Kidney capillary endothelial cell (primary cell): ENCODE measurements around the gene WDR36.

Source experiments
- DNase-seq: peaks from one replicate; pipeline ENCODE4 v3.0.0-alpha.2; 2018; ENCODE audit warnings: low spot score

WDR36 gene

DNA sequence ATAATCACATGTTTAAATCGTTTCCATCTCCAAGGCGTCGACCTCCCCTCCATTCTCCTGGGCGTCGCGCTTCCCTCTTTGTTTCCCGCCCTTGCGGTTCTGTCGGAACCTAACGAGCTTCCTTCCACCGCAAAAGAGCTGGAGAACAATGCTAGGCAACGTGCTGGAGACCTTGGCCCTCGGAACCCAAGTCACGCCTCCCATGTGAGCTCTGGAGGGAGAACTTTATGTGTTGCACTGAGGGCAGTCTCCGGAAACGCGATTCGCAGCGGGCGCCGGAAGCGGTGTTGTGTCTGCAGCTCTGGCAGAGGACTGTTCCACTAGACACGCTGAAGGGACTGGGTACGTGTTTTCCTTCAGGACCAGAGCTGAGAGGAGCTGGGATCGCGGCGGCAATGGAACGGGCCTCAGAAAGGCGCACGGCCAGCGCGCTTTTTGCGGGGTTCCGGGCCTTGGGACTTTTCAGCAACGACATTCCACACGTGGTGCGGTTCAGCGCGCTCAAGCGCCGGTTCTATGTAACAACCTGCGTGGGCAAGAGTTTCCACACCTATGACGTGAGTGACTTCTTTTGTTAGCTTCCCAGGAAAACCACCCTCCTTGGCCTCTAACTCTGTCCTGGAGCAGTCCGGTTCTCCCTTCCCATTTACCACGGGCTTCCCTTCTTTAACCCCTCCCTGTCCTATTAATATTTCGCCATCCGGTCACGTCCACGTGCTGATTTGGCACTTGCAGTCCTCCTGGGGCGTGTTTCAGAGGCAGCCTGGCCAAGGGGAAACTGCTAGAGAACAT, at the start of gene WDR36:
Gene WDR36 (plus strand): TSS at position 287 of the 792 bp plus-strand sequence. CDS start 109 bp downstream, at position 396.
- peak; percentile 85 for DNase-seq

GRCh38 chr5:111043712-111044506, 48.2 kb upstream of the WDR36 start:
- DNase-seq: no peak

DNA sequence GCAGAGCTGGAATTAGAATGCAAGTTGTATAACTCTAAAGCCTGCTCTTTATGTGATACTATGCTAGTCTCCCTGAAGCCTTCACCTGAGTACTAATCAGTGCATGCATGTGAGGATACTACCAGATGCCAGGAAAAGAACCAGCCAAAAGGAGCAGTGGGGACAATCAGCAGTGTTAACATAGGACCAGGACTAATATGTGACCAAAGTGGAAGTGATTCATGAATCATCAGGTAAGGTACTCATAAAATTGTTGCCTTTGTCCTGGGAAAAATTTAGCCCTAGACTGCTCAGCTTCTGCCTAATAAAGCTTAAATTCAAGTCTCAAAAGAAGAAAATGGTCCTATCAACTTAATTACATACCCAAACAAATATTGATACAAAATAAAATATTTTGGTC, 34.1 kb upstream of the WDR36 start:
- DNase-seq: no peak

- no peak for DNase-seq
Measured at GRCh38 chr5:111060169-111060568, 32.0 kb upstream of the WDR36 start.

- DNase-seq: no peak
Measured at GRCh38 chr5:111061618-111062017, 30.5 kb upstream of the WDR36 start.

DNA sequence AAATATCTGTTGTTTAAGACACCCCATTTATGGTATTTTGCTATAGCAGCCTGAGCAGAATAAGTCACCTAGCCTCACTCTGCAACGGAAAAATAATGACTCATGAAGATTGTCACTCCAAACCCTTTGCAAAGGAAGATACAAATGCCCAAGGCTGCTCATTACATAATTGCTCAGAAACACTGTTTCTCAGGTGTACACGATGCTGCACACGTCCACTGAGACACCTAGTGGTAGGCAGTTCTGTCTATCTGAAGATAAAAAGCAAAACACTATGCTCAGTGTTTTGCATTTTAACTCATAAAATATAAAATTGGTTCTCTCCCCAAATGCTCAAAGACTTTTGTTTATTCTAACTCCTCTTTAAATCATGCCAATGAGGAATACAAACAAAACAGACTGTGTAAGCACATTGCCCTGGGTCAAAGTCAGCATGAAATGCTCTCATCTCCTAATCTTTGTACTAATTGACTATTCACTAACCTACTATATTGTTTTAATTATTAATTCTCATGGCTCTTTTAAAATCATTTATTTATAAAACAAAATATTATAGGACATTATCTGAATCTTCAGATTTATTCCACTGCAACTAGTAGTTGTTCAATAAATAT, 28.3 kb upstream of the WDR36 start:
- DNase-seq: no peak

DNA sequence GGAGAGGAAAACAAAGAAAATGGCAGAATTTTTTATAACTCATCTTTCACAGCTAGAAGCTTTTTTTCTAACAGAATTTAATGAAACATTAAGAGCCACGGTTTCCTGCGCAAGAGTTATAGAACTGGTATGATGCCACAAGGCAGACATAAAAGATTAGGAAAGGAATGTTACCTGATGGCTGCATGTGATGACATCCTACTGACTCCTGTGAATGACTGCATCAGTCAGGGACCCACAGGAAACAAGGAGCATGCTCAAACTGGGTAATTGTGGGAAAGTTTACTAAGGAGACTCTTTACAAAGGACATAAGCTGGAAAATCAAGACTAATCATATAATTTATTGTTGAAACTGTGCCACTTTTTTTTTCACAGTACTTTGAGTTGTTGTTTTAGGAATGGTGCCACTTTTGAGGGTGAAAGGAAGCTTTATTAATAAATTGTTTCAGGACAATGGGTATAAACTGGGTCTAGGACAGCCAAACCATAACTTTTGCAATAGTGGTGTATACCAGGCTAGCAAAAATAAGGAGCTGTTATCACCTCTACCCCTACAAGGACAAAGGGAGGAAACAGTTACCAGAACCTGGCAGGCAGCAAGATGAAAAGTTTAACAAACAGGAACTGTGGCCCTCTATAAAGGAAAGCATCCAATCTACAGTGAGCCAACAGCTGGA, 25.7 kb upstream of the WDR36 start:
- DNase-seq: no peak

DNA sequence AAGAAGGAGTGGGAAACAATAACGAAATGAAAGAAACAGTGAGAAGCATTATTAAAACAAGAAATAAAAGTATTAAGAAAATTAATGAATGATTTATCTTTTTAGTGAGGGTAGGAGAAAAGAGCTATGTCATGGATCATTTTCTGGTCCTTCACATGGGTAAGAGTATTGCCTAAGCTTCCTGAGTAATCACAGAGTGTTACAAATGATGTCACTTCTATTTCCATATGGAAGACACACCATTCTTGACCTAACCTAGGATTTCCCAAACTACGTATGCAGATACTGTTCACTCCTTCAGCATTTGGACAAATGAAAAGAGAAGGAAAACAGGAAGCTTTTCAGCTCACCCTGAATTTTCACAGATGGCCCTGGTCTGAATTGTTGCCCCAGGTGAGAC, 23.9 kb upstream of the WDR36 start:
- DNase-seq: no peak

GRCh38 chr5:111069839-111070238, 22.3 kb upstream of the WDR36 start:
- no peak for DNase-seq

- DNase-seq: no peak
Measured at GRCh38 chr5:111070272-111071134, 21.6 kb upstream of the WDR36 start.

DNA sequence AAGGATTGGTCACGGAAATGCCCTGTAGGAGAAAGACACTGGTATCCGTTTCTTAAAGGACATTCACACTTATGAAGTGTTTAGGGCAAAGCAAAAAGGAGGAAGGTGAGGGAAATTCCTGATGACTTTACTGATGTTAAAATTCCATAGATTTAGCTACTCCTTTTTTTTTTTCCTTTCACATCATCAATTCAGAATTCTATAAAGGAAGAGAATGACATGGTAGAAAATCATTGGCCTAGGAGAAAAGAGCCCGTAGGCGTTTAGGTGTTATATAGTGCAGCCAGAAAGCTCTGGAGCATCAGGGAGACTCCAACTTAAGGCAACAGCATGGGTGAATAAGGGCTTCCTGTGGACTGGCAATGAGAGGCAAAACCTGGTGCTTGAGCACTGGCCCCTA, 20.7 kb upstream of the WDR36 start, which contains the start of gene TSLP:
Gene TSLP (plus strand): TSS at position 301 of the 400 bp plus-strand sequence. CDS start 178 bp downstream, outside the sequence.
- no peak for DNase-seq

GRCh38 chr5:111072949-111073682, 19.0 kb upstream of the WDR36 start:
- no peak for DNase-seq

DNA sequence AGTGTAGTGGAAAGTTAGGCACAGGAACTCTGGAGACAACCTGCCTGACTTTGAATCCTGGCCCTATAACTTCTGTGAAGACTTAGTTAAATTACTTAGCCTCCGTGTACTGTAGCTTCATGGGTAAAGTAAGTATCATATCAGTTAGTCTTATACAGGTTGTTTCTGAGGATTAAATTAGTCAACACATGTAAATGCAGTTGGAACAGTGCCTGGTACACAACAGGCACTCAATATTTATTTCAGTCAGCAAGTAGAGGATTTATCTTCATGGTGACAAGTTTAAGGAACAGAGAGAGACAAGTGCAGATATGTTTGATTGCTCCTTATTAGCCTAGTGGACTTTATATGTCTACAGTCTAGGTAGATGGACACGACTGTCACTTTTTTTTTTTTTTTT, 17.9 kb upstream of the WDR36 start:
- DNase-seq: no peak

GRCh38 chr5:111075520-111075919, 16.6 kb upstream of the WDR36 start:
- no peak for DNase-seq

GRCh38 chr5:111076091-111076490, 16.1 kb upstream of the WDR36 start:
- DNase-seq: no peak

DNA sequence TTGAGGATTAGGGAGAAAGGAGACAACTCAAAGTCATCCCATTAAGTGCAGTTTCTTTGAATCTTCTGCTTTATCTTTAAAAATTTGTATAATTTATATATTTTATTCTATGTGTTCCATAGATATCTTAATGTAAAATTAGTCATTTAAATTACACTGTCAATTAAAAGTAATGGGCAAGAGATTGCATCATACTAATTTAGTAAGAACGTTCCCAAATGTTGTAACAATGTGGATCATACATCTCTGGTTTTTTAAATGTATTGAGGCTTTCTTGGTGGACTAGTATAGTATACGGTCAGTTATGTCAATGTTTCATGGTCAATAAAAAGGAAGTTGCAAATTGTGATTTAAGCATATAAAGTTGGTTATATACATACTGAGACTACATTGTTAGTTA, 14.5 kb upstream of the WDR36 start:
- DNase-seq: no peak

DNA sequence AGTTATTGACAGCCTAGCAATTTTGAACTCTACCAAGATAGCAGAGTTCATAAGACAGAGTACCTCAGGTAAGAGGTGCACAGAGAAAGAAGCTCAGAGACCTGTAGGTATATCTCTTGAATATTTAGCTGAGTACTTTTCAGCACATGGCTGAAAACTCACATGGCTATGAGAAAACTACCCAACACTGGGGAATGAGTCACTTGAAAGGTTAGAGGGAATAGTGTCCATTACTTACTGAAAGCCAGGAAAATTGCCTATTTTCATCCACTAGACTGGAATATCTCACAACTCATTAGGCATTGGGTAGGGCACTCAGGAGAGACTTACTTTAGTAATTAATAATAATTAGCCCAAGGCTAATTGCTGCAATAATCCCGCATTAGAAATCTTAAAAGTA, 12.3 kb upstream of the WDR36 start:
- no peak for DNase-seq

DNA sequence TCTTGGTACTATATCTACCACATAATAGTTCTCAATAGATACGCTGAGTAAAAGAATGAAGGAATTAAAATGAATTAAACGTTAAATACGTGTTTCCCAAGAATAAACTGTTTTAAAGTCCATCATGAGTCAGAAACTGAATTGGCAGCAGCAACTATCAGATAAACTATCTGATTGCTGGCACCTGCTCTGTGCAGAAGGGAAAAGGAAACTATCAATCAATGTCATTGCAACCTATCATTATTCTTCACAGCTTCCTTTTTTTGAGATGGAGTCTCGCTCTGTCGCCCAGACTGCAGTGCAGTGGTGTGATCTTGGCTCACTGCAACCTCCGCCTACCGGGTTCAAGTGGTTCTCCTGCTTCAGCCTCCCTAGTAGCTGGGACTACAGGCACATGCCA, 8.8 kb upstream of the WDR36 start:
- no peak for DNase-seq

GRCh38 chr5:111095982-111096381, 3.8 kb downstream of the WDR36 start:
- DNase-seq: no peak

DNA sequence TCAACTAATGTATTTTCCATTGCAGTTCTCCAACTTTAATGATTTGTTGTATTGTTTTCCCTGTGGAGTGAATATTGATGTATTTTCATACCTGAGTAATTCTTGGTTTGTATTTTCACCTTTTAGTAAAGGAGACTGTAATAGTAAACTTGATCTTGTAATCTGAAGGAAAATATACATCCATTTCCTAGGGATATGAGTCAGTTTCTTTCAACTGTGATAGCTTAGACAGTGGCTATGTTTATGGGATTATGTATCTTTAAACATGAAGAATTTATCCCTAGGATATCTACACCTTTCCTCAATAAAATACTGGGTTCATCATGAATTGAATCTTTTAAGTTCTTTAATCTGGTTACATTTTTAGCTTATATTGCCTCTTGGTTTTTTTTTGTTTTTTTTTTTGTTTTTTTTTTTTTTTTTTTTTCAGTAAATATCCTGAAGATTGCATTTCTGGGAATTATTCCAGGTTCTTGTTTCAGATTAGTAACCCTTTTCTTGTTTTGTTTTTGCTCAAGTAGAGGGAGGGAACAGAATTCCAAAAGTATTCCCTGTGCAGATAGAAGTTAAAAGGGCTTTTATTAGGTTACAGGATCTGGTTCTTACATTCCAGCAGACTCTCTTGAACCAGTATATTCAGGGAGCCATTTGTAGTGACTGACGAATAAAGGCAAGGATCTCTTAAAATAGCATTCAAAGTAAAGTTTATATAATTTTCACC, 7.1 kb downstream of the WDR36 start:
- peak; percentile 21 for DNase-seq
